ENCODE measurements around the gene SKIDA1.
"Not testable (repeated sequence)": the region's sequence is repeated elsewhere in the genome, so short reads cannot be mapped to it uniquely, and the experiment has no call there.

The SKIDA1 gene

GRCh38 chr10:21525367-21526187, at the start of gene SKIDA1:
Gene SKIDA1 (minus strand): TSS chr10:21525682. CDS start chr10:21517822, 7,860 bp downstream.
- no peak for DNase-seq (ENCODE audit: low read depth)

DNA sequence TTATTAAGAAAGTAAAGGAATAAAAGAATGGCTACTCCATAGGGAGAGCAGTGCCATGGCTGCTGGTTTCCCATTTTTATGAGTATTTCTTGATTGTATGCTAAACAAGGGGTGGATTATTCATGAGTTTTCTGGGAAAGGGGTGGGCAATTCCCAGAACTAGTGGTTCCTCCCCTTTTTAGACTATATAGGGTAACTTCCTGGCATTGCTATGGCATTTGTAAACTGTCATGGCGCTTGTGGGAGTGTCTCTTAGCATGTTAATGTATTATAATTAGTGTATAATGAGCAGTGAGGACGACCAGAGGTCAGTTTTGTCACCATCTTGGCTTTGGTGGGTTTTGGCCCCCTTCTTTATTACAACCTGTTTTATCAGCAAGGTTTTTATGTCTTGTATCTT, 49.0 kb upstream of the SKIDA1 start:
- not testable (repeated sequence) for DNase-seq (ENCODE audit: low read depth)

DNA sequence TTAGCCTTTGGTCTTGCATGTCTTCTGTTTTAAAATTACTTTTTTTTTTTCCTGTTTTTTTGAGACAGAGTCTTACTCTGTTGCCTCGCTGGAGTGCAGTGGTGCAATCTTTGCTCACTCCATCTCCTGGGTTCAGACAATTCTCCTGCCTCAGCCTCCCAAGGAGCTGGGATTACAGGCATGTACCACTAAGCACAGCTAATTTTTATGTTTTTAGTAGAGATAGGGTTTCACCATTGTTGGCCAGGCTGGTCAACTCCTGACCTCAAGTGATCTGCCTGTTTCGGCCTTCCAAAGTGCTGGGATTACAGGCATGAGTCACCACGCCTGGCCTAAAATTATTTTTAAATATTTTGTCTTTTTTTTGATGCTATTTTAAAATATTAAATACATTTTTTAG, 47.1 kb upstream of the SKIDA1 start:
- no peak for DNase-seq (ENCODE audit: low read depth)

DNA sequence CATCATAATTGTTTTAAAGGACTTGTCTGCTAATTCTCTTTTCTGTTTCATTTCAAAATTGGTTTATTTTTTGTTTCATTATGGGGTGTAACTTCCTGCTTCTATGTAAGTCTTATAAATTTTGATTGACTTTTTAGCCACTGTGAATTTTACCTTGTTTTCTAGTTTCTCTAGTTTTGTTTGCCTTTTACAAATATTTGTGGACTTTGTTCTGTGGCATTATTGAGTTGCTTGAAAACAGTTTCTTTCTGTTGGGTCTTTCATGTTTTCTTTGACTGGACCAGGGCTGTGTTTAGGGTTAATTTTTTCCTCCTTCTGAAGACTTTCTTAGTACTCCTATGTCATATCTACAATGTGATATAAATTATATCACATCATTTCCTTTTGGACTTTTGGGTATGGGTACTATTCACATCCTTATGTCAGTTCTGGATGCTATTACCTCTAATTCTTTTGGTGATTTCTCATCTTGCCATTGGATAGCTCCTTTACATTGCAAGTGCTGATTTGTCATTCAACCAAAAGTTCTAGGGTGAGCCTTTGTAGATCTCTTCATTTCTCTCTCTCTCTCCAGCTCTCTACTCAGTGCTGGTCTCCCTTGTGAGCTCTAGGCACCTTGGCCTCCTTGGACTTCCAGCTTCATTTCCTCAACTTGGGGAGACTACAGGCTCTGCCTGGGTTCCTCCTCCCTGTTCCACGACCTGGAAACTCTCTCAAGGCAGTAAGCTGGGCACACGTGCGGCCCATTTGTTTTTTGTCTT, 45.5 kb upstream of the SKIDA1 start:
- DNase-seq (ENCODE audit: low read depth), result no peak

GRCh38 chr10:21558984-21559383, 33.5 kb upstream of the SKIDA1 start:
- DNase-seq (ENCODE audit: low read depth), result not testable (repeated sequence)

DNA sequence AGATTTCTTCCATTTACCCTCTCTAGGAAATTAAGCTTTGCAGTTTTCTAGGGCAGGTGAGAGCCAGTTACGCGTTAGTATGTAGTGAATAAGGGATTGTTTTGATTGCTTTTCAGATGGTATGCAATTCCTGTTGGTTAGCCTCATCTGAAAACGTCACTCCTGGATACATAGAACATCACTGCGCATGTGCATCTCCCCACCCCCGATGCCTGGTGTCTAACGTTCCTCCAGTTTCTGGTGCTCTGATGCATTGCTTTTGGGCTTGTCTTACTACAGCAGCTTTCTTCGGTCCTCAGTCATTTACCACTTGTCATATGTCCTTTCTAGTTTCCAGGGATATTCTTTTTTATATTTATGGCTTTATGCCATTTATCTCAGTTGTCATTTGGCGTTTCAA, 31.0 kb upstream of the SKIDA1 start:
- DNase-seq (ENCODE audit: low read depth), result no peak

GRCh38 chr10:21552638-21553037, 27.2 kb upstream of the SKIDA1 start:
- DNase-seq (ENCODE audit: low read depth), result no peak

- DNase-seq (ENCODE audit: low read depth), result no peak
Measured at GRCh38 chr10:21547246-21547645, 21.8 kb upstream of the SKIDA1 start.

DNA sequence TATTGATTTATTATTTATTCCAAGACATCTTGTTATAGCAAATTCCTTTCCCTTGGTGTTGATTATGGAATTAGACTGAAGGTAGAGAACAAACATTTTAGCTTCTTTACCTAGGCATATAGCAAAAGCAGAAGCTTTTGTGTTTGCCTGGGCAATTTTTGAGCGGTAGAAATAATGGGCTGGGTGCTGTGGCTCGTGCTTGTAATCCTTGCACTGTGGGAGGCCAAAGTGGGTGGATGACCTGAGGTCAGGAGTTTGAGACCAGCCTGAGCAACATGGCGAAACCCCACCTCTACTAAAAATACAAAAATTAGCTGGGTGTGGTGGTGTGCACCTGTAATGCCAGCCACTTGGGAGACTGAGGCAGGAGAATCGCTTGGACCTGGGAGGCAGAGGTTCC, 15.2 kb upstream of the SKIDA1 start:
- DNase-seq (ENCODE audit: low read depth), result not testable (repeated sequence)

DNA sequence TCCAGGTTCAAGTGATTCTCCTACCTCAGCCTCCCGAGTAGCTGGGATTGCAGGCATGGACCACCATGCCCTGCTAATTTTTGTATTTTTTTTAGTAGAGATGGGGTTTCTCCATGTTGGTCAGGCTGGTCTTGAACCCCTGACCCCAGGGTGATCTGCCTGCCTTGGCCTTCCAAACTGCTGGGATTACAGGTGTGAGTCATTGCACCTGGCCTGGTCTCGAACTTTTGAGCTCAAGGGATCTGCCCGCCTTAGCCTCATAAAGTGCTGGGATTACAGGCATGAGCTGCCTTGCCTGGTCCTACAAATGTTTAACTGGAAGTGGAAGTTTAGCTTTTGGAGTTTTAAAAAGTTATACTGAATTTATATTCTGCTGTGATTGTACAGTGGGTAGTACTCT, 11.4 kb upstream of the SKIDA1 start:
- DNase-seq (ENCODE audit: low read depth), result no peak

DNA sequence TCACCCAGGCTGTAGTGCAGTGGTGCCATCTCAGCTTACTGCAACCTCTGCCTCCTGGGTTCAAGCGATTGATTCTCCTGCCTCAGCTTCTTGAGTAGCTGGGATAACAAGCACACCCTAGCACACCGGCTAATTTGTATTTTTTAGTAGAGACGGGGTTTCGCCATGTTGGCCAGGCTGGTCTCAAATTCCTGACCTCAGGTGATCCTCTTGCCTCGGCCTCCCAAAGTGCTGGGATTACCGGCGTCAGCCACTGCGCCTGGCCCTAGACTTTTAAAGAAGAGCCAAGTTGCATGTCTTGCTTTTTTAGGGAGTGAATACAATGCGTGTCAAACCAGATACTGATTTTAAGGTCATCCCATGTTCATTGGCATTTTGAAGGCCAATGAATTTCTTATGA, 10.5 kb upstream of the SKIDA1 start:
- DNase-seq (ENCODE audit: low read depth), result not testable (repeated sequence)

DNA sequence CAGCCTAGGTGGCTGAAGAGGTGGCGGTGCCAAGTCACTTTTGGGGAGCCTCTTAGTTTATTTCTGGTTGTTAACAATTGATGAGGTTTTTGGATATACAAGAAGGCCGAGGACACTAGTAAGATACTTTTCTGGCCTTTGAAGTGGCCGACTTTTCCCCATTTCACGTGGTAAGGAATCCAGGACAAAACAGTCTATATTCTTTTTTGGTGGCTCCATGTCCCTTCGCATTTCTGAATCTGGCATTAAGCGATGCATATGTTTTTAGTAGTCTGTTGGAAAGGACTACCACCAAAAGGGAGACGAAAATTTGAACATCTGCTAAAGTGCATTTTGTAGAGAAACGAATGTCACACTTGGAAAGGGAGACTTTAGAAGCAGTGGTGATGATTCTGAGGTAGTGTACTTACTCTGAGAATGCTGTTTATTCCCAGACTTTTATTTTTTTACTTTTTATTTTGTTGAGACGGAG, 10.0 kb upstream of the SKIDA1 start:
- DNase-seq (ENCODE audit: low read depth), result no peak

DNA sequence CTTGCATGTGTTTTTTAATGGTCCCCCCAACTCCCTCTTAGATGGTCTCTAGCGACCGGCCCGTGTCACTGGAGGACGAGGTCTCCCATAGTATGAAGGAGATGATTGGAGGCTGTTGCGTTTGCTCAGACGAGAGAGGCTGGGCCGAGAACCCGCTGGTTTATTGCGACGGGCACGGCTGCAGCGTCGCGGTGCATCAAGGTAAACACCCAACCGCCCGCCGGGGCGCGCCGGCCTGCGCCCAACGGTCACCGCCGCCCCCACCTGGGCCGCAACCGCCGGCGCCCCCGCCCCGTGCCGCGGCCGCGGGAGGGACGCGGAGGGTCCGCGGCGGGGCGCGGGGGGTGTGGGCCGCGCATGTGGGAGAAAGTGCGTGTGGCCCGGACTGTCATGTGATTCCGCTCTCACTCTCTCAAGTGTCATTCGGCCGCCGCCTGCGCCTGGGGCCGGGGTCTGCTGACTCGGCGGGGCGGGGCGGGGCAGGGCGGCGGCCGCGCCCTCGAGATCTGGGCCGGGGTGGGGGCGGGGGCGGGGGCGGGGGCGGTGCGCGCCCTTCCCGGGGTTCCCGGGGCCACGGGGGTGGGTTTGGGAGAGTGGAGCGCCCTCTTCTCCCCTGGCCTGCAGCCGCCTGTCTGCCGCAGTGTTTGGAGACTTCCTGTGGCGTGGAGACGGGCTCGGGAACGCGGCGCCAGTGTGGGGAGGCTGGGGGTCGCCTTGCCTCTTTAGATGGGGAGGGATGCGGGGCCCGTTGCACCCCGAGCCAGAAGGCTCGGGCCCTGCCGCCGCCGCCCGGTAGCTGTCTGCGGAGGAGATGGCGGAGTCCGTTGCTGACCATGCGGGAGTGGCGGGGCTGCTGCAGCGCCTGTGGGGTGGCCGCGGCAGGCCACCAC, 9.4 kb upstream of the SKIDA1 start:
- no peak for DNase-seq (ENCODE audit: low read depth)

GRCh38 chr10:21534280-21534586, 8.8 kb upstream of the SKIDA1 start:
- no peak for DNase-seq (ENCODE audit: low read depth)

DNA sequence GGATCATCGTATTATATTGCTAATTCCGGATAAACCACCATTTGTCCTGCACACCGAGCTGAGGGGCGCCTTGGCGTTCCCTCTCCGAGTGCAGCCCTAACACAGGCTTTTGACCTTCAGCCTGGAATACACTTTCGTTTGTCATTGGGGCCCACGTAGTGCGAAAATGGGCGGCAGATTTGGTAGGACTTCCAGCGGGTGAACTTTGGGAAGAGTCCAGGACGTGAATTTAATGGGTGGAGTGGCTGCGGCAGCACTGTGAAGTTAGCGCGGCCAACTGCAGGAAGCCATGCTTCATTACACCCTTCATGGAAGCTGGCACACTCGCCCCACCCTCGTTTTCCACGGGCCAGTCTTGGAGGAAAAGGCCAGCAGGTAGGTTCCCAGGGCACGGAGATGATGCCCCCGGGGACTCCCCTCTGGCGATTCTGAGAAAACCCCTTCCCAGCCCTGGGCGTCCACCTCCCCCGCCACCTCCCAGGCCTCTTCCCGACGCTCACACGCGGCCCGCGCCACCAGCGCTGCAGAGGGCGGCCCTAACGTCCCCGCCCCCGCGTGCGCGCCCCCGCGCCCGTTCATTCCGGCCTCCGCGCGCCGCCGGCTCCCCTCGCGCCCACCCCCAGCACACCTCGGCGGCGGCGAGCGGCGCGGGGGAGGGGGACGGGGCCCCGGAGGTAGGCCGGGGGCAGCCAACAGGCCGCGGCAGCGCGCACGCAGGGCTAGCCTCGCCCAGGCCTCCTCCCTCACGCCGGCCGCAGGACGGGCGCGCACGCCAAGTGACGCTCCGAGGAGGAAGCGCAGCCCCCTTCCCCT, 8.2 kb upstream of the SKIDA1 start, which contains the start of gene MLLT10:
Gene MLLT10, plus strand, starts transcription at position 766 of the 813 bp plus-strand sequence. CDS start 413 bp downstream, outside the sequence.
- peak; percentile 72 for DNase-seq (ENCODE audit: low read depth)

DNA sequence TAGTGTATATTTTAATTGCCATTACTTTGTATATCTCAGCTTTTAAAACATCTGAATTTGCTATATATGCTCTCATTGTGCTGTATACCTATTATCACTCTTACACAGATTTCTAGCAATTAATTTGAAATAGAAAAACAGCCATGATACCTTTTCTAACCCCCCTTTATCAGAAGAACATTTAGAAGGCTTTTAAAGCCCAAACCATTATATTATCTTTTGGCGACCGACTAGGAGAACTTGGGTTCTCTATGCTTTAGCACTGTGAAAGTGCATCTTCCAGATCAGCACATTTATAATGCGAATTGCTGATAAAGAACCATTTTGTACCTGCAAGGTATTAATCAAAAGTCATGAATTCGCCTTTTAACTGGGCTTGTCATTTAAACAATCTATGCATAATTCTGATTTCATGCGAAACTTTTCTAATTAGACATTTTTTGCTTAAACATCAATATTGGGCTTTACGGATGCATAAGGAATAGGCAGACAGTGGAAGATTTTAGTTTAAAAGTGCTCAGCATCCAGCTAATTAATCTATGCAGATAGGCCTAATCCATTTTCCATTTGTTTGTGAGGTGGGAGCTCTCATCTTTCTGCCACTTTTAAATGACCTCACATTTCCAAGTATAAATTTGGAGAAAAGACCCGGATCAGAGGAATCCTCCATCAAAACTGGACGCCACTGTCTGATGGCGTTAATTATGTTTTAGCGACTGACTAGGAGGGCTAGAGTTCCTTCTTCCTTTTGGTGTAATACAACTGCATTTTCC, 7.4 kb upstream of the SKIDA1 start:
- no peak for DNase-seq (ENCODE audit: low read depth)

DNA sequence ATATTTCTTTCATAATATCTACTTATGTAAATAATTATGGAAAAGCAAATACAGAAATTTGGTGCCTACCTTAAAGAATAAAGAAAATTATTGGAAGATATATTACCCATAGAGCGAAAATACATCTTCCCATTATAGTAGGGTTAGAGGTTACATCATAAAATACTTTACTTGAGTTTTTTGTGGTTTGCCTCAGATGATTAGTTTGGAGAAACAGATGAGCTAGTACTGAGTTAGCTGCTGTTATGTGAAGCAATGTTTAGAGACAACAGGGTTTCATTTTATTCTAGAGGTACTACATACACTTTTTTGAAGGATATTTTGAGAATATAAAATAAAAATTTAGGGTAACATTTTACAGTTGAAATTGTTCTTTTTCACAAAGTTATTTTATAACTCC, 5.7 kb upstream of the SKIDA1 start:
- no peak for DNase-seq (ENCODE audit: low read depth)

- DNase-seq (ENCODE audit: low read depth), result no peak
Measured at GRCh38 chr10:21530641-21531040, 5.2 kb upstream of the SKIDA1 start.

GRCh38 chr10:21530168-21530567, 4.7 kb upstream of the SKIDA1 start:
- no peak for DNase-seq (ENCODE audit: low read depth)

Data from stimulated activated CD8-positive, alpha-beta memory T cell treated with anti-CD3 and anti-CD28 coated beads, Interleukin-15, amount 100 ng/mL, for 1 hour (primary cell).